Posterior cingulate gyrus (tissue), 11 donors: Measurements from ENCODE around the gene GFRA1.
"Not testable (repeated sequence)": the region's sequence is repeated elsewhere in the genome, so short reads cannot be mapped to it uniquely, and the experiment has no call there.

ENCODE experiments used
- DNase-seq, 10 donors: peaks; one replicate each; pipeline versions ENCODE4 v3.0.0 to v3.0.0-alpha.2; 2020 to 2021; ENCODE audit warnings: mixed read lengths in 3 of 10
- intact Hi-C: fragments of 100-400 bp; cut with DNase I; formaldehyde crosslinking; loops from one replicate; pipeline ENCODE4 v1.15.1; 2023

The GFRA1 gene

DNA sequence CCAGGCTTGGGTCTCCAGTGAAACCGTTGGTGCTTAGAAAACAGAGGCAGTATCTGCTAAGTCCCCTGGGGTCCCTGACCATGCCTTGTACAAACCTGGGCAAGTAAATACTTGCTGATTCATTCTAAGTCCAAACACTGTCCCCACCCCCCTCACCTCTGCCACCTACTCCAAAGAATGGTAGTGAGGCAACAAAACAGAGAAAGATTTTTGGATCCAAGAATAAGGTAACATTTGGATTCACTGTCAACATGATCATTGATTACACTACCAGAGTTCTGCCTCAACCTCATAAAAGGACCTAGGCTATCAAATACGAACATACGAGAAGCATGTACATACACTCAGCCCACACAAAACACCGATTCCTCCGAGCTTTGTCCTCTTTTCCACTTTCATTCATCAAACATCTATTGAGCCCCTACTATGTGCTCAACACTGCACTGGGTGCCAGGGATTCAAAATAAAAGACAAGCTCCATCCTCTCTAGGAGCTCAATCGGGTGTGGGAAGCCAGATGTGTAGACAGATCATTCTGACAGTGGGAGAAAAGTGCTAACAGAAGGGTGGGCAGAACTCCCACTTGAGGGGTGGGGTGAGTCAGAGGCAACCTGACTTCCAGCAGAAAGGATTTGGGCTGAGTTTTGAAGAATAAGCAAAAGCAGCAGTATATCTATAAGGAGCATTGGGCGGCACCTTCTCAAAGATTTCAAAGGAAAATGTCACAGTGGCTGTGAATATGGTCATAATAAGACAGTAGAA, 71.2 kb downstream of the GFRA1 start:
- intact Hi-C loops, result no loop called here
- DNase-seq, result no peak

DNA sequence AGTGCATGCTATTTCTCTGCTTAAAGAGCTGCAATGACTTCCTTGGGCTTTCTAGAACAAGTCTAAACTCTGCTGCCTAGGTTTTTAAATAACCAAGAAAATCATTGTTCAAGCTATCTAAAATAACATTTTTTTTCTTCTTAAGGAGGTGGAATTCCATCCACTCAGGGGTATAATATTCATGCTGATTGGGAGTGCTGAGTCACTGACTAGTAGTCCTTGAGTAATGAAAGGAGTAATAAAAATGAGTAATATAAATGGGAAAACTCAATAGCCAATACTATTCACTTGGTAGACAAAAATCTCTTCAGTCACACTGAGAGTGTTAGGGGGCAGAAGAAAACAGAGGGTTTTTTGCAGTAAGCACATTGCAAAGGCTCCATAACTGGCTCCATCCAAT, 72.0 kb downstream of the GFRA1 start:
- DNase-seq, result no peak
- intact Hi-C loops, result no loop called here

DNA sequence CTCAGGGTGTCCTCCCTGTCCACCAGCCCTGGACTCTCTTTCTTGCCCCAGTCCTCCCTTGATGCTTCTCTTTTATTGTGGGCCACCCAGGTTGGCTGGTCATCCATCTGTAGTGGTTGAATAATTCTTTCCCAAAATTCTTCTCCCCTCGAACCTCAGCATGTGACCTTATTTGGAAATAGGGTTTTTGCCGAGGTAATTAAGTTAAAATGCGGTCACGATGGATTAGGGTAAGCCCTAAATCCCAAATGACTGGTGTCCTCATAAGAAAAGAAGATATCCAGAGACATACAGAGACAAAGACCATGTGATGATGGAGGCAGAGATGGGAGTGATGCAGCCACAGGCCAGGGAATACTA, 74.3 kb downstream of the GFRA1 start:
- intact Hi-C loops, result no loop called here
- no peak for DNase-seq

DNA sequence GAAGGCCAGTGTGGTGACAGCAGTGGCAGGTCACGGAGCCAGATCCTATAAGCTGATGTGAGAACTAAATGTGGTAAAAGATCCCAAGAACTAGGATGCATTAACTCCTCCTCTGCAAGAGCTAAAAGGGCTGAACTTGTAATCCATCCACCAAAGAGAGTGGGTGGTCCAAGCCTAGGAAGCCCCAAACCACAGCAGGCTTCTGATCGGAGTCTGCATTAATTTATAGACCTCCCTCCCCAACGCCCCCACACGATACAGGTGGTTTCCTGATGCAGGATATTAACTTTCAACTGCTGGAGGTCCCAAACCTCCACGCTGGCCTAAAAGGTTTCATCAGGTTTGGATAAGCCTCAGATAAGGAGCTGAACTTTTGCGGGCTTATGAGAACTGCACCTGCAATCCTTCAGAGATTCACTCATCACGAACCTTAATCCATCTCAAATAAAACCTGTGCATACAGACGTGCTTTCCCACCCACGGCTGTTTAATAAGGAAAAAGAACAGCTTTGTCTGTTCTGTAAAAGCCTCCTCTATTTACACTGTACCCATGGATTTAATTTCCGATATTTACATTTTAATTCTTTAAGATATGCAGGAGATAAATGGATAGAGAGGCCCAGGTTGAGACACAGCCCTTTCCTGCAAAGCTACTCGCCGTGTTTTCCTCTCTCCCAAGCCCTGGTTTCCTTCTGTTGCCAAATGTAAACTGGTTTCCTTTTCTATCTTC, 74.9 kb downstream of the GFRA1 start:
- intact Hi-C loops, result no loop called here
- DNase-seq, result no peak

DNA sequence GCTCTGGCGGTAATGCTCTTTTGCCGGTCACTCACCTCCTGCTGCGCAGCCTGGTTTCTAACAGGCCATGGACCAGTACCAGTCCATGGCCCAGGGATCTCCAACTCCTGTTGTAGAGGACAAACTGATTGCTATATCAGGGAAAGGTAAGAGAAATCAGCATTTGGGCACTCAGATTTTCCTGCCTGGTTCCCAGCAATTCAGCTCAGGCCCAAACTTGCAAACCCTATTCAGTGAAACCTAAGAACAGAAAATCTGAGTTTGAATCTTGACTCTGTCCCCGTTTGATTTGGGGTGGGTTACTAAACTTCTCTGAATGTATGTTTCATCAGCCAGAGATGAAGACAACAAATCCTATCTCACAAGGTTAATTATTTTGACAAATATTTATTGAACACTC, 77.4 kb downstream of the GFRA1 start:
- intact Hi-C loops, result no loop called here
- no peak for DNase-seq

DNA sequence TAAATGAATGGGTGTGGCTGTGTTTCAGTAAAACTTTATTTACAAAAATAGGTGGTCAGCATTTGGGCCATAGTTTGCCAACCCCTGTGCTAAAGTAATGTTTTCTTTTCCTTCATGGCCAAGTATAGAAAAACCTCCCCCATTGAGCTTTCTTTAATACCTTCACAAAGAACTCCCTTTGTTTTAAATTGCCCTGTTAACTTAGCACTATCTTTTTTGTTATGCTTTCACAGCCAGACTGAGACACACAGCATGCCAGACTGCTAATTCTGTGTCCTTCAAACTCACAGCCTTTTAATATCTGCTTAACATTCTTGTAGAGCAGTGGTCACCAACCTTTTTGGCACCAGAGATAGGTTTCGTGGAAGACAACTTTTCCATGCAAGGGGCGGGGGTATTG, 78.0 kb downstream of the GFRA1 start:
- DNase-seq, result no peak
- intact Hi-C loops, result no loop called here

DNA sequence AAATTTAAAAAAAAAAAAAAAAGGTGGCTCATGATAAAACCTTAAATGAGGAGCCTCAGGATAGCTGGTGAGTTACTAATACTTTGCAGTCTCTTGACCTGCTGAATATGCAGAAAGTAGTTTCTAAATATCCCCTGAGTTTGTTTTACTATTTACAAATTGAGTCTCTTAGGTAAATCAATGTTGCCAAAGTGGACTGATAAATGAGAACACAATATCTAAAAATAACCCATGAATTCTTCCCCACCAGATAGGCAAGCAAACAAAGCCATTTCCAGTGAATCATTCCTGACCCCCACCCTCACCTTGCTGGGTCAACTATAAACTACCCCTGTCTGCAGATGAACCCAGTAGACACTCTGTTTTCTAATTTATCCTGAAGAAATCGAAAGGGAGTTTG, 78.9 kb downstream of the GFRA1 start:
- DNase-seq, result no peak

DNA sequence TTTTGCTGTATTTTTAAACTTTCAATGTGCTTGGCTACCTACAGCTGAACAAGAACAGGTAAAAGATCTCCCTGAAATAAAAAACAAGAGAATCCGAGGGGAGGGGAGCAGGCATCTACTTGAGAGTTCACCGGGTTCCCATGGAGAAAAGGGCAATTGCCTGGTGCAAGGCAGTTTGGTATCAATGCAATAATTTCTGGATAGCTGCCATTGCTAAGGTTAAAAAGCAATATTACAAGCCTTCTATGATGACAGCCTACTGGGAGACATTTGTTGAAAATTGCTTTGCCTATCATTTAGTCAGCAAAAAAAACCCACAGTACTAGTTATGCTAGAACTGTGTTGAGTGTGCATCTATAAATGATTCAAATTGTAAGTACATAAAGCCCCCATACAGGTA, 82.1 kb downstream of the GFRA1 start:
- no peak for DNase-seq
- intact Hi-C loops, result no loop called here

More for the DNA sequence above, 78.9 kb downstream of the GFRA1 start:
- intact Hi-C loops, result no loop called here

DNA sequence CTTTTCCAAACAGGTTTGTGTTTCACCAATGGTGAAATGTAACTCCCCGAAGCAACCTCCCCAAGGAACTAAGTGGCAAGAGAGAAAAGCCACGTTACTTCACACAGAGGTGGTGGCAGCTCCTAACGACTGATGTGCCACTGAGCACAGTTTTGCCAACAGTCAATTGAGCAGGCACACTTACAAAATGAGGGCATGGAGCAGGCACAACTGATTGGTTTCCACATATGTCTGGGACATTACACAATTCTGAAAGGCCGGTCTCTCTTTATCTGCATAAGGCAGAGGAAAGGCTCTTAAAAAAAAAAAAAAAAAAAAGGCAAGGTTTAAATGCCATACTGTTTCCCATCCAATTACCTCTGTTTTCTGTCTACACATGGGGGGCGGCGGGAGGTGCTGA, 86.7 kb downstream of the GFRA1 start:
- no peak for DNase-seq
- intact Hi-C loops, result no loop called here

DNA sequence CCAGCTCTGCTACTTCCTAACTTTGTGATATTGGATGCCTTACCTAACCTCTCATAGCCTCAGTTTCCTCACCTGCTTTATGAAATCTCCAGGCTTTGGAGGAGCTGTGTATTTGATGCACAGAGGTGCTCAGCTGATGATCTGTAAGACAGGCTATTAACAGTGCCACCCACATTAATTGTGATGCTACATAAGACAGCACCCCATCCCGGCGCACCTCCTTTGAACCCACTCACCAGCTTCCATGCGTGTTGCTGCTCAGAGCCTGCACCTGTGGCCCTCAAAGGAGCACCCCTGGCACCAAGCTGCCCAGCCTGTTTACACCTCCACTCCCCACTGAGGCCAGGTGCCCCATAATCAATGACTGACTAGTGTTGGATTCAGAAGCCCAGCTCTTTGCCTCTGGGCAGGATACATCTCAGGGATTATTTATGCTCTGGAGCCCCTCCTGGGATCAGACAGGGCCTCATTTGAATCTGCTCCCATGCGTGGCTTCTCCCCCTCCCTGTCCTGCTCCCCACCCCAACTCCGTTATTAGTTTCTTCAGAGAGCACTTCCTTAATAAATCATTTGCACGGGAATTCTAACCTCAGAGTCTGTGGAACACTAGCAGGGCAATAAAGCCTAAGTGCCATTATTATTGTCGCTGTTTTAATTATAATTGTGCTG, 87.7 kb downstream of the GFRA1 start:
- intact Hi-C loops, result no loop called here
- DNase-seq, result no peak

DNA sequence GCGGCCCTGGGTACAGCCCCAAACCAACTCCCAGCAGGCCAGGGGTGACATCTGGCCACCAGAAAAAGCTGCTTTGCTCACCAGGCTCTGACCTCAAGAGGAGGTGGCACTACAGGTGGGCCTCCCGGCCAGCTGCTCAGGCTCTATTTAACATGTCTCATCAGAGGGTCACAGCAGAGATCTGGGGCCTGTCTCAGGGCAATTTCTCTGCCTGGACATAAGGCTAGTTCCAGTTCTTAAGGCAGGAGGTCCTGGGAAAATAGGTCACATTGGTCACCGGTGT, 88.6 kb downstream of the GFRA1 start:
- no peak for DNase-seq
- intact Hi-C loops, result no loop called here

DNA sequence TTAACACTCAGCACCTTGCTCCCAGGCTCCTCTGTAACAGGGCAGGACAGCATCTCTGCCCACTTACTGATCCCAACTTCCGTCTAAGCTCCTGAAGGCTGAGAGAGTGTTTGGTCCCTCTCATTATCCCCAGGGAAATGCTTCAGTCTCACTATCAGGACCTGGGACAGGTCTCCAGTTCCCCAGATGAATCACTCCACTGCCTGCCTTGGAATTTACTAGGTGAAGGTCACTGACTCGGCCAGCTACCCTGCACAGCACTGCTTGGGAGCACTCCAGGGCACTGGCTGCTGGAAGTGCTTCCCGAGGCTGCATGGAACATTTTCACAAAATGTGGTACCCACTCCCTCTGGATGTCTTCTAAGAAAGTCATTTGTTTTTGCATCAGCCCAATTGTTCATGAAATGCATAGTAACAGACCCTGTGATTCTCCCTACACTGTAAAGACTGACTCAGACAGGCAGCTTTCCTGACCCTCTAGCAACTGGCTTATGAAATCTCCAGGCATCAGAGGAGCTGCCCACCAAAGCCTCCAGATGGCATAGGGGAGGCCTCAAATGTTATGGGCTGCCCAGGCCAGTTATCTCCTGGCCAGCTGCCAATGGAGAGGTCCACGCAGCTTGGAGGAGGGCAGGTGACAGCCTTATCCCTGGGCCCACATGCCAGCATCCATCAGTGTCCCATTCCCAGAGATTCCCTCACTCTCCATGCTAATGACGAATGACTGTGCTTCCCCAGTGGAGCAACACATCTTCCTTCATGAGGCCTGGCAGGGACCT, 89.1 kb downstream of the GFRA1 start:
- no peak for DNase-seq
- intact Hi-C loops, result no loop called here

DNA sequence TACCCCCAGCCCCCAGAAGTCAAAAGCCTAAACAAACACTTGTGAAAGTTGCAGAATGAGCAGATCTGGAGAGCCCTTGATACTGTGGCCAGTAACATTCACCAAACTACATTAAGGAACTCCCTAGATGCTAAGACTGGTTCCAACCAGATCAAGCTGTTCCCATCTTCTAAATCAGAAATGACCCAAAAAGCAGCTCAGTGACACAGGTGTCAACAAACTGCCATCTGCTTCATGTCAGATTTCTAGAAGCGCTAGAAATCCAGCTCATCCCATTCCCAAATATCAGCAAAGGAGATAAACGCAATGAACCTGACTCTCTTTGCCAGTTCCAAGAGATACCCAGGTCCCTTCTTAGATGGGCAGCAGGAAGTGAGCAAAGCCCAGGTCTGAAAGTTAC, 90.6 kb downstream of the GFRA1 start:
- intact Hi-C loops, result no loop called here
- DNase-seq, result no peak

DNA sequence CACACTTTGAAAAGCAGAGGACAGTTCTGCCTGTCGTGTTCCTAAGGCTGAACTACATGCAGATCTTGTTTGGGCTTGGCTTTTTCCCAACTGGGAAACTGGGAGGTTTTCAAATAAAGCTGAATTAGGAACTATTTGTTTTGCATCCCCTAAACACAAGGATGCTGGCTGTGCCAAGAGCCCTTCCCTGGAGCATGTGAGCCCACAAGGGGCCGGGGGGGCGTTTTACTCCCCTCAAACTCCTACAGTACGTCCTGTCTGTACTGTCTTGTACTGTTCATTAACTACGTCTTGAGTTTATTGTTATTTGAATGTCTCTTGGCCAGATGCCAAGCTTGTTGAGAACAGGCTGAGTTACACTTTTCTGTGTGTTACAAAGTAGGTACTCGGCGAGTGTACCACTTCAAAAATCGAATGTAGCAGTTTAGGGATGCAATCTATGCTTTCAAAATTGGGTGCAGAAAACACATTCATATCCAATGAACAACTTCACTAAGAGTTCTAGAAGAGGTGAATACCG, 94.9 kb downstream of the GFRA1 start:
- DNase-seq, result no peak
- intact Hi-C loops, result no loop called here

DNA sequence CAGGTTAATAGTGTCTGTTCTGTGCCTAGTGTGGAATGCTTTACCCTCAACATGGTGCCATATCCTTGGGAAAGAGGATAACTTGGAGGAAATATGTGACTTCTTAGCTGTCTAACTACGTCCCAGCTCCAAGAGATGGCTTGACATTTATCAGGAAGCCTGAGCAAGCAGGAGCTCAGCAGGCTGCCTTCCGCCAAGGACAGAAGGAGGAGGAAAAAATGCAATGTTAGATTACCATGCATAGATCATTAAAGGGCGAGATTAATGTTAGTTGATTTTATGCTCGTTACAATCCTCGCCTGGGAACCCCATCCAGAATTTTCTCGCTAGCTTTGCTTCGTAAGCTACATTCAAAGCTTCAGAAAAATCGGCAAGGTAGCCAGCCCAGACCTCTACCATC, 97.8 kb downstream of the GFRA1 start:
- no peak for DNase-seq
- intact Hi-C loops, result no loop called here

DNA sequence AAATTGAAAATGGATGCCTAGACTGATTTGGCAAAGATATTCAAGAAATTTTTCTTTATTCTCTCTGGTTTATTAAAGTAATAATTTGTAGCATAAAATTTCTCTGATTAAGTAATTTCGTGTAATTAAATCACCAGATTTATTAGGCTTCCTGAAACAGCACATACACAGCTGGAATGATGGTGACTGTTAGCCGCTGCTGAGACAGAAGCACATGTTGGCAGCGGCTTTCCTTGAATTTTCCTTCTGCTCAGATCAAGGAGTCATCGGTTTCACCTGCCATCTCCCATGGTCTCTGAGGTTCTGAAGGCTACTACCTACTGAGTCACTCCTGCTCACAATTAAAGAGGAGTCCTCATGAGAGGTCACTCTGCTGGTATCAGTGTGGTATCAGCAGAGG, 101.5 kb downstream of the GFRA1 start:
- intact Hi-C loops, result no loop called here
- DNase-seq, result no peak

DNA sequence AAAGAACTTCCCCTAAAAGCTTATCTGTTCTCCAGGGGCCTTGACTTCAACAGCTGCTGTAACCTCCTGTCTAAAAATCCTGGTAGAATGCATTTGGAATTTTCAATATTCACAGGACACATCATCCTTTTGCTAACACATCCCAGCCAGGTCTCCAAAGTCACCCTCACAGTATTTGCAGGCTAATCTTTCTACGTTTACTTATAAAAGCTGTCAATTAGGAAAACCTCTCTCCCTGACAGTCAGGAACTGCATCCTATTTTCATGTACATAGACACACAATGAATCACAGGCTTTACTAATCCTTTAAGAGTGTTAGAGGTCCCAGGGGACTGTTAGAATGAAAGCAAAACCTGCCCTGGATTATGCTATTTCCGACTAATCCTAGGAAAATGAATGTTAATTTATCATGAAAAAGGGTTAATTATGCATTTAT, 102.2 kb downstream of the GFRA1 start:
- no peak for DNase-seq
- intact Hi-C loops, result no loop called here

DNA sequence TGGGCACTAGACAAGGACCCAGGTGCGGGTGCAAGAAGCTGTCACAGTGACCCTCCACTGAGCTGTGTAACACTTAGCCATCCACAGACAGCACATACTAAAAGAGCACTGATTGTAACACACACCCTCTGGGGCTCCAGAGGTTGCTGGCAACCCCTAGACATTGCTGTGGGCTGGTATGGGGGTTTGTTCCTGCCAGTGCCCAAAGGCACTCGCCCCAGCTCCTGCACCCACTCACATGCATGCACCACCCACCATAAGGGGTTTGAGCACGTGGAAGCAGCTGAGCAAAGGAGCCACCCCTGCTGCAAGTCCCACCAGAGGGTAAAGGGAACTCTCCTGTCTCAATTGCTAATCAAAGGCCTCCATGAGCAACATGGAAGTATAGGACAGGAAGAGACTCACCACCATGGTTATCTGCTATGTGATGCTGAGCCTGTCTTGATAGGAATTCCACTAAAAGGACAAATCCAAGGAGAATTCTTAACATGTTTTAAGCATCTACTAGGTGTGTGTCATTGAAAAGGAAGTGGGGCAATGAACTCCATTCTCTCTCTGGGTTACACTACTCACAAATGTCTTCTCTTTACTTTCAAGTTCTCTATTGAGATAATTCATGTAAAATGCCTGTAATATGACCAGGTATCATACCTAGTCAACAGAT, 103.1 kb downstream of the GFRA1 start:
- intact Hi-C loops, result no loop called here
- no peak for DNase-seq

DNA sequence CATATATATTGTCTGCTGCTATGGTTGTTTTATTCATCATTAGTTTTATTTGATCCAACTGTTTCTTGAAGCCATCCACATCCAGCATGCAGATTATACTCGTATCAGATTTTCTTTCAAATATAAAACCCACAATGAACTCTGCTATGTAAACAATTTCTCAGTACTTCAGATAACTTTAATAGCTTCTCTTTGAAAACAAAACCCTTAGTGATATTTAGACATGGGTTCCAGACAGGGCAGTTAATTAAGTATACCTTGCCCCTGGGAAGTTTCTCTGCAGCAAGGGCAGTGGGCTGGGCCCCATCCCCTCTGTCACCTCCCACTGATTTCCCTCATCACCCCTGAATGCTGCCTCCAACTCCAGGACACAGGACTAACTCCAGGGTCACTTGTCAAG, 104.3 kb downstream of the GFRA1 start:
- intact Hi-C loops, result no loop called here
- DNase-seq, result no peak

DNA sequence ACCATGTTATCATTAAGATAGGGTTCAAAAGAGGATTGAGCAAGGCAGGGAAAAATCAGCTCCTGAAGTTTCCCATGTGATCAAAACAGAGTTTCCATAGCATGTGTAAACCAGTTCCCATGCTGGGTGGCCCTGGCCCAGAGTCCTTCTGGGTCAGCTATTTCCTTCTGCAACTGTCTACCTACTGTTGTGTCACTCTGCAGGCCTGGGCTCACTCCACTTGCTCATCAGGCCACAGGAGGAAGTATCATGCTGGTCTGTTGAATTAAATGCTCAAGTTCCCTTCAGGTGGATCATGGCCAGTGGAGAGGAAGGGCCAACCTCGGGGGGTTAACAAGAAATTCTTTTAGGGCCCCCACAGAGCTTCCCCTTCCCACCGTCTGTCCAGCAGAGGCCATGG, 104.7 kb downstream of the GFRA1 start:
- no peak for DNase-seq
- intact Hi-C loops, result no loop called here

DNA sequence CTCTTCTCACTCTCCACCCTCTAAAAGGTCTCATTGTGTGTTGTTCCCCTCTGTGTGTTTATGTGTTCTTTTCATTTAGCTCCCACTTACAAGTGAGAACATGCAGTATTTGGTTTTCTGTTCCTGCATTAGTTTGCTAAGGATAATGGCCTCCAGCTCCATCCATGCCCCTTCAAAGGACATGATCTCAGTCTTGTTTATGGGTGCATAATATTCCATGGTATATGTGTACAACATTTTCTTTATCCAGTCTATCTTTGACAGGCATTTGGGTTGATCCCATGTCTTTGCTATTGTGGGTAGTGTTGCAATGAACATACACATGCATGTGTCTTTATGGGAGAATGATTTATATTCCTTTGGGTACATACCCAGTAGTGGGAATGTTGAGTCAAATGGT, 107.1 kb downstream of the GFRA1 start:
- intact Hi-C loops, DNase-seq: not testable (repeated sequence)
